NCI-H446 (cell line): ENCODE measurements around the gene C16orf89.
A peak's percentile ranks its signal among the peaks of the same experiment; 100 is the strongest.

Source experiments
- DNase-seq, 2 experiments: peaks; one replicate each; lab custom pipeline; 2025; lab: John Stamatoyannopoulos, UW

Gene C16orf89

DNA sequence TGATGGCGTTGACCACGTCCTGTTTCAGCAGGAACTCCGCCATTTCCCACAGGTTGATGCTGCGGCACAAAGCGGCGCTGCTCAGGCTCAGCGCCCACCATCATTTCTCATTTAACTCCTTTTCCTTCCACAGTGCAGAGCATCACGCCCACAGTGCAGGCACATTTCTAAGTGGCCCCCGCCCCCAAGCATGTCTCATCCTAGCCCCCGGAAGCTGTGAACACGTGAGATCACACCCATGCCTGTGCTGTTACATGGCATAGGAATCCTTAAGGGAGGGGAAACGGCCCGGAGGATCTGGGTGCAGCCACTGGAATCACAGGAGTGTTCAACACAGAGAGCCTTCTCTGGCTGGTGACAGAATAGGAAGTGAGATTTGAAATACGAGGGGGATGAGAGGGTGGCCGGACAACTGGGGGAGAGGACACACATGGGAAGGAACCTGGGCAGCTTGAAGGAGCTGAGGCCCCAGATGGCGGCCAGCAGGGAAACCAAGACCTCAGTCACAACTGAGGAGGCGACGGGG lies 36.7 kb downstream of the C16orf89 start:
- DNase-seq: no peak

DNA sequence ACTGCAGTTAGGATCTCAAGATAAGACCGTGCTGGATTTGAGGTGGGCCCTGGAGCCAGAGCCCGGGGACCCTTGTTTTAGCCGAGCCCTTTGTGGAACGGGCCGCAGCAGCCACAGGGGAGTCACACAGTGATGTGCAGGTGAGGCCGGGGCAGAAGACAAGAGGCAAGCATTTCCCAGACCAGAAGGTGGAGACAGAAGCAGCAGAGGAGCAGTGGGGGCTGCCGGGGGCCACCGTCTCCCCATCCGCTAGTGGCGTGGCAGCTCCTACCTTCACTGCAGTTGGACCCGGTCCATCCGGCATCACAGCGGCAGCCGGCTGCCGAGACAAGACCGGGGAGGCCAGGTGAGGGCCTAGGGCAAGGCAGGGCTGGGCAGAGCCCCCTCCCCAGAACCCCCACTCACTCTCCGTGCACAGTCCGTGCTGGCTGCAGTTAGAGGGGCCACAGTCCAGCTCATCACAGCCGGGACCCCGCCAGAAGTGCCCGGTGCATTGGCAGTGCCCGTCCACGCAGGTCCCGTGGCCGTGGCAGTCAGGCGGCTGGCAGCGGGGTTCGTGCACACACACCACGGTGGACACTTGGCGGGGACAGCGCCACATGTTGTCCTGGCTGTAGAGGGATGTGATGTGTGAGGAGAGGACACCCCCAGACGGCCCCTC lies 38.1 kb downstream of the C16orf89 start:
- DNase-seq: no peak

- no peak for DNase-seq
These were observed 38.7 kb downstream of the C16orf89 start for GRCh38 chr16:5027086-5027485.

GRCh38 chr16:5026664-5027063 lies 39.1 kb downstream of the C16orf89 start:
- DNase-seq: no peak

GRCh38 chr16:5025171-5025632 lies 40.6 kb downstream of the C16orf89 start:
- DNase-seq: peak in 1 of 2 experiments; percentile 15

DNA sequence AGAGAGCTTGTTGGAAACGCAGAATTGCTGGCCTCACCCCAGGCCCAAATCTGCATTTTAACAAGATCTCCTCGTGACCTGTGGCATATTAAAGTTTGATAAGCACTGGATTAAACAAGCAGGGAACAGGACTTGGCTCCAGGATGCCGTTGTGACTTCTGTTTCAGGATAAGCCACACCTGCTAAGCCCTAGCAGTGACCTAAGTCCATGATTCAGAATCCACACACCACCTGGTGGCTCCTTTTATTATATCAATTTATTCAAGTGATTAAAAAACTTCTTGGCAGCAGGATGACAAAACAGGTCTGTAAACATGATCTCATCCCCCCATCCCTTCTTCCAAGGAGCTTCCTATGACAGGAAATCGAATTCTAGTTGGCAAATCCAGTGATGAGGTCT lies 41.1 kb downstream of the C16orf89 start:
- no peak for DNase-seq

- no peak for DNase-seq
These were observed 43.2 kb downstream of the C16orf89 start for GRCh38 chr16:5022521-5022920.

DNA sequence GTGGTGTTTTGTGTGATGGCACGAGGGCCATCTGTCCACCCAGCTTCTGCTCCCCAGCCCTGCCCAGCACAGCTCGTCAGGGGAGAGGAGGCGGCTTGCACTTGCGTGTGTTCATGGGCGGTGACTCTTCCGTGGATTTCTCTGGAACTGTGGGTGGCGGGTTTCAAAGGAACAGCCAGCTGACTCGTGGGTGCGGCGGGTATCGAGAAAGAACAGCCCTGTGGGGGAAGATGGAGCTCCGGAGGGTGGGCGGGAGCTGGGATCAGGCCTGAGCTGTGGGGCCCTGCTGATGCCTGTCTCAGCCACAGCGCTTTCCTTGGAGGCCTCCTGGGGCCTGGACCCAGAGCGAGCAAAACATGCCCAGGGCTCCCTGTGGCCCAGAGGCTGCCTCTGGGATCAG lies 45.2 kb downstream of the C16orf89 start:
- no peak for DNase-seq

GRCh38 chr16:5019775-5020174 lies 46.0 kb downstream of the C16orf89 start:
- DNase-seq: no peak

- no peak for DNase-seq
These were observed 47.0 kb downstream of the C16orf89 start for GRCh38 chr16:5018793-5019192.

- no peak for DNase-seq
These were observed 48.1 kb downstream of the C16orf89 start for GRCh38 chr16:5017678-5017969.

DNA sequence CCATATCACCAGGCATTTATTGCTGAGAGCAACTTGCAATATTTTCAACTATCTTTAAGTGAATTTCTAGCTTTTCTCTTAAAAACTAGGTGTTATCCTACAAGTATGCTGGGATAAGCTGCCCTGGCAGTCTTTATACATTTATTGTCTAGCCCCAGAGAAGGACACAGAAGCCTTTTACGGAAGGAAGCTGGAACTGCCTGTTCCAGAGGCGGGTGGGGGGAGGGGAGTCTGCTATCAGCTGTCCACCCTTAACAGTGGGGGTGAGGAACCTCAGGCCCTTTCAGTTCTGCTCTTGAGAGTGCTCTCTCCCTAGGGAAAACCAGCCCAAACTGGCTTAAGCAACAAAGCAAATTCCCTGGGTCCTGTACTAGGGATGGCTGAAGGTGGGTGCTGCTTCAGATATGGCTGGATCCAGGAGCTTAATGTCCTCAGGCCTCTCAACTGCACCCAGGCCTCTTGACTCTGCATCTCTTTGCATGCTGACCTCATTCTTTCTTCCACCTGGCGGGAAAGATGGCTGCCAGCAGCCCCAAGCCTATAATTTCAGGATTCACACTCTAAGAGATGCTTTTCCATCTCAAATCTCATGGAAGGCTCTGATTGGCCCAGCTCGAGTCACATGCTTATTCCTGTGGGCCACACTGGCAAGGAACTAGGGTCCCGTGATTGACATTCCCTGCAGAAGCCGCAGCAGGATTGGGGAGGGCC lies 48.6 kb downstream of the C16orf89 start:
- DNase-seq: no peak

- DNase-seq: no peak
These were observed 49.9 kb downstream of the C16orf89 start for GRCh38 chr16:5015887-5016286.

GRCh38 chr16:5015351-5015750 lies 50.4 kb downstream of the C16orf89 start:
- peak in 1 of 2 experiments; percentile 11 for DNase-seq

GRCh38 chr16:5012887-5013286 lies 52.9 kb downstream of the C16orf89 start:
- no peak for DNase-seq

DNA sequence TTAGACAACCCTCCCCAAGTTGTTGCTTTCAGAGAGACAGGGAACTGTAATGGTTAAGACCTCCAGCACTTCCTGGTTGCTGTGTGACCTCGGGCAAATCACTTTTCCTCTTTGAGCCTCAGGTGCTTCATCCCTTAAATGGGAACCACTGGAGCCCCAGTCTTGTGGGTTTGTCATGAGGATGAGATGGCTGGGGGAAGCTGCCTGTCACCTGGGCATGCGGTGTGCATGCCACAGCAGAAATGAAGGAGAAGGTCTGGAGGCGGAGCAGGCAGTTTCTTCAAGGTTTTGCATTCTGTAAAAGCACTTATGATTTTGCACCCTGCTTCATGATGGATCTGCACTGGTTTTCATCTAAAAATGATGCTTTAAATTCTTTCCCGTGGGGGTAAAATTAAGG lies 54.1 kb downstream of the C16orf89 start:
- no peak for DNase-seq

GRCh38 chr16:5010576-5011329 lies 55.0 kb downstream of the C16orf89 start:
- no peak for DNase-seq

GRCh38 chr16:5008311-5008731 lies 57.4 kb downstream of the C16orf89 start:
- DNase-seq: no peak

DNA sequence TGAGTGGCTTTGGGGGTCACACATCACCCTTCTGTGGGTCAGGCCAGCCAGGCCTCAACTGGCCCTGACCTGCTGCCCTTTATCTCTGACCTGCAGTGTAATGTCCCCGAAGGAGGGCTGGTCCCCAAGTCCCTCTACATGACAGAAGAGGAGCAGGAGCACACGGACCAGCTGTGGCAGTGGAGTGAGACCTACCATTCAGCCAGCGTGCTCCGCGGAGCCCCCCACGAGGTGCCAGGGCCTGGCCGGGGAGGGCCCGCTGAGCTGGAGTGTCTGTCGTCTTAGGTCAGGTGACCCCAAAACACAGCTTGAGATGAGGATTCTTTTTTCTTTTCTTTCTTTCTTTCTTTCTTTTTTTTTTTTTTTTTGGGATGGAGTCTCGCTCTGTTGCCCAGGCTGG lies 58.5 kb downstream of the C16orf89 start:
- no peak for DNase-seq

DNA sequence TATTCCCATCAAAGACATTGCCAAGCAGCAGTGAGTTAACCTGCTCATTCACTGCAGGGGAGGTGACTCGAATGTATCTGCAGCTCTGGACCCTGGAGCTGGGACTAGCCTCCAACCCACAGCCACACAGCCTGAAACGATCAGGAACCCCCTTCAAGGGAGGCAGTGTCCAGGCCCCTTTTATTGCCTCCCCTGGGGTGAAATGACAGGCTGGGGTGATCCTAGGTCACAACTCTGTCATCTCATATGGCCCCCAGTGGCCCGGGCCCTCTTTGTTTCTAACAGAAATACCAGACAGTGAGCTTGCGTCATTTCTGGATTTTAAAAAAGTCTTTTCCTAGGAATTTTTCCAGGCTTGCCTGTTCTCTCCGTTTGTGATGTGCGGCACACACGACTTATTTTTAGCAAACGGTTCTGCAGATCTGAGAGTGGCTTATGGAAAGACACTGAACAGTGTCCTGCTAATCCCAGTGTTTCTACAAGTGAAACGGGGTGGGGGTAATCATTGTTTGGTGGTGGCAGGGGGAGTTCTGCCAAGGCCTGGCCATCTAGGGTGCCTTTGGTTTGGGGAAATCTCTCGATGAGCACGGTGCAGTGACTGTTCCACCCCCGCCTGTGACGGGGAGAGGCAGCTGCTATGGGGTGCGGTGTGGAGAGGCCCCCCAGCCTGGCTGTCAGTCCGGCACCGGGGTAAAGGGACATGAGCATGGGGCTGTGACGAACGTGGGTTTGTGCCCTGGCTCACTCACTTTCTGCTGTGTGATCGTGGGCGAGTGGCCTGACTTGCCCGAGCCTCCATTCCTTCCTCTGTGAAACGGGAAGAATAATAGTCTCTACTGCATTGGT lies 59.2 kb downstream of the C16orf89 start:
- no peak for DNase-seq

DNA sequence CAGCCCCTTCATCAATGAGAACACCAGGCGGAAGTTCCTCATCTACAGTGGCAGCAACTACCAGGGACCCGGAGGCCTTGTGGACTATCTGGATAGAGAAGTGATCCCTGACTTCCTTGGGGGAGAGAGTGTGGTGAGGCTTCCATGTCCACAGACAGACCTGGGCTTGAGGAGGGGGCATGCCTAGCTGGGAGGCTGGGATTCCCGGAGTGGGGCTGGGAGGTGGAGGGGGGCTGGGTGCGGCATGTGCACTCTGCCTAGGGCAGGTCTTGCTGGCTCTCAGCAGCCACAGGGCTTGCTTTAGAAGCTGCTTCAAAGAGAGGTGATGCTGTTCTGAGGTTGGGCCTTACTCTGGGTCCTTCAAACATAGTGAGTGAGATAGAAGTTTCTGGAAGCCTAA lies 59.8 kb downstream of the C16orf89 start:
- no peak for DNase-seq

DNA sequence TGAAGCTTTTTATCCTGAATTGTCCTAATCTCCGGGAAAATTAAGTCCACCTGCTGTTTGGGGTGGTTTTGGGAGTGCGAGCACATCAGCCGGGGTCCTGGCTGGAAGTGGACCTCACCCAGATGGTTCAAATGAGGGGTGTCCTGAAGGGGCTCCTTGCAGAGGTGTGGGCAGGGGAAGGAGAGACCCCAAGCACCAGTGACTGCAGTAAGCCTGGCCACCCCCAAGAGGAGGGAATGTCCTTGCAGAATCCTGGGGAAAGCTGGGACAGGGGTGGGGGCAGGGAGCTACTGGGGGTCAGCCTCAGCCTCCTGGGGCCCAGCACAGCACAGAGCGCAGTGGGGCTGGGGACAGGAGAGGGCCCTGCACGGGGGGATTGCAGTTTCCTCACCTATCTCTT lies 61.4 kb downstream of the C16orf89 start:
- DNase-seq: no peak
